ENCODE measurements around the gene DUSP23.

- TF ChIP-seq SMAD4 (CRISPR knock-in tag; IDR thresholded peaks at IDR 0.05): no peak
- no peak for TF ChIP-seq MAX (CRISPR knock-in tag; IDR thresholded peaks at IDR 0.05)
- TF ChIP-seq, protein P1, sequence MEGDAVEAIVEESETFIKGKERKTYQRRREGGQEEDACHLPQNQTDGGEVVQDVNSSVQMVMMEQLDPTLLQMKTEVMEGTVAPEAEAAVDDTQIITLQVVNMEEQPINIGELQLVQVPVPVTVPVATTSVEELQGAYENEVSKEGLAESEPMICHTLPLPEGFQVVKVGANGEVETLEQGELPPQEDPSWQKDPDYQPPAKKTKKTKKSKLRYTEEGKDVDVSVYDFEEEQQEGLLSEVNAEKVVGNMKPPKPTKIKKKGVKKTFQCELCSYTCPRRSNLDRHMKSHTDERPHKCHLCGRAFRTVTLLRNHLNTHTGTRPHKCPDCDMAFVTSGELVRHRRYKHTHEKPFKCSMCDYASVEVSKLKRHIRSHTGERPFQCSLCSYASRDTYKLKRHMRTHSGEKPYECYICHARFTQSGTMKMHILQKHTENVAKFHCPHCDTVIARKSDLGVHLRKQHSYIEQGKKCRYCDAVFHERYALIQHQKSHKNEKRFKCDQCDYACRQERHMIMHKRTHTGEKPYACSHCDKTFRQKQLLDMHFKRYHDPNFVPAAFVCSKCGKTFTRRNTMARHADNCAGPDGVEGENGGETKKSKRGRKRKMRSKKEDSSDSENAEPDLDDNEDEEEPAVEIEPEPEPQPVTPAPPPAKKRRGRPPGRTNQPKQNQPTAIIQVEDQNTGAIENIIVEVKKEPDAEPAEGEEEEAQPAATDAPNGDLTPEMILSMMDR (IDR thresholded peaks at IDR 0.05): no peak
- TF ChIP-seq TP53 (CRISPR knock-in tag; IDR thresholded peaks at IDR 0.05): no peak
- TF ChIP-seq, protein P2, sequence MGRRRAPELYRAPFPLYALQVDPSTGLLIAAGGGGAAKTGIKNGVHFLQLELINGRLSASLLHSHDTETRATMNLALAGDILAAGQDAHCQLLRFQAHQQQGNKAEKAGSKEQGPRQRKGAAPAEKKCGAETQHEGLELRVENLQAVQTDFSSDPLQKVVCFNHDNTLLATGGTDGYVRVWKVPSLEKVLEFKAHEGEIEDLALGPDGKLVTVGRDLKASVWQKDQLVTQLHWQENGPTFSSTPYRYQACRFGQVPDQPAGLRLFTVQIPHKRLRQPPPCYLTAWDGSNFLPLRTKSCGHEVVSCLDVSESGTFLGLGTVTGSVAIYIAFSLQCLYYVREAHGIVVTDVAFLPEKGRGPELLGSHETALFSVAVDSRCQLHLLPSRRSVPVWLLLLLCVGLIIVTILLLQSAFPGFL (CRISPR knock-in tag; IDR thresholded peaks at IDR 0.05; ENCODE audit: borderline replicate concordance): no peak
- TF ChIP-seq ETV6 (CRISPR knock-in tag; IDR thresholded peaks at IDR 0.05): no peak
- no peak for TF ChIP-seq FOXJ3 (CRISPR knock-in tag; IDR thresholded peaks at IDR 0.05; ENCODE audit: borderline replicate concordance)
- TF ChIP-seq TEAD4 (CRISPR knock-in tag; IDR thresholded peaks at IDR 0.05): no peak
- TF ChIP-seq HMGXB4 (CRISPR knock-in tag; IDR thresholded peaks at IDR 0.05): no peak
- TF ChIP-seq, protein P3, sequence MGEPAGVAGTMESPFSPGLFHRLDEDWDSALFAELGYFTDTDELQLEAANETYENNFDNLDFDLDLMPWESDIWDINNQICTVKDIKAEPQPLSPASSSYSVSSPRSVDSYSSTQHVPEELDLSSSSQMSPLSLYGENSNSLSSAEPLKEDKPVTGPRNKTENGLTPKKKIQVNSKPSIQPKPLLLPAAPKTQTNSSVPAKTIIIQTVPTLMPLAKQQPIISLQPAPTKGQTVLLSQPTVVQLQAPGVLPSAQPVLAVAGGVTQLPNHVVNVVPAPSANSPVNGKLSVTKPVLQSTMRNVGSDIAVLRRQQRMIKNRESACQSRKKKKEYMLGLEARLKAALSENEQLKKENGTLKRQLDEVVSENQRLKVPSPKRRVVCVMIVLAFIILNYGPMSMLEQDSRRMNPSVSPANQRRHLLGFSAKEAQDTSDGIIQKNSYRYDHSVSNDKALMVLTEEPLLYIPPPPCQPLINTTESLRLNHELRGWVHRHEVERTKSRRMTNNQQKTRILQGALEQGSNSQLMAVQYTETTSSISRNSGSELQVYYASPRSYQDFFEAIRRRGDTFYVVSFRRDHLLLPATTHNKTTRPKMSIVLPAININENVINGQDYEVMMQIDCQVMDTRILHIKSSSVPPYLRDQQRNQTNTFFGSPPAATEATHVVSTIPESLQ (CRISPR knock-in tag; IDR thresholded peaks at IDR 0.05): no peak
- TF ChIP-seq, protein P4, sequence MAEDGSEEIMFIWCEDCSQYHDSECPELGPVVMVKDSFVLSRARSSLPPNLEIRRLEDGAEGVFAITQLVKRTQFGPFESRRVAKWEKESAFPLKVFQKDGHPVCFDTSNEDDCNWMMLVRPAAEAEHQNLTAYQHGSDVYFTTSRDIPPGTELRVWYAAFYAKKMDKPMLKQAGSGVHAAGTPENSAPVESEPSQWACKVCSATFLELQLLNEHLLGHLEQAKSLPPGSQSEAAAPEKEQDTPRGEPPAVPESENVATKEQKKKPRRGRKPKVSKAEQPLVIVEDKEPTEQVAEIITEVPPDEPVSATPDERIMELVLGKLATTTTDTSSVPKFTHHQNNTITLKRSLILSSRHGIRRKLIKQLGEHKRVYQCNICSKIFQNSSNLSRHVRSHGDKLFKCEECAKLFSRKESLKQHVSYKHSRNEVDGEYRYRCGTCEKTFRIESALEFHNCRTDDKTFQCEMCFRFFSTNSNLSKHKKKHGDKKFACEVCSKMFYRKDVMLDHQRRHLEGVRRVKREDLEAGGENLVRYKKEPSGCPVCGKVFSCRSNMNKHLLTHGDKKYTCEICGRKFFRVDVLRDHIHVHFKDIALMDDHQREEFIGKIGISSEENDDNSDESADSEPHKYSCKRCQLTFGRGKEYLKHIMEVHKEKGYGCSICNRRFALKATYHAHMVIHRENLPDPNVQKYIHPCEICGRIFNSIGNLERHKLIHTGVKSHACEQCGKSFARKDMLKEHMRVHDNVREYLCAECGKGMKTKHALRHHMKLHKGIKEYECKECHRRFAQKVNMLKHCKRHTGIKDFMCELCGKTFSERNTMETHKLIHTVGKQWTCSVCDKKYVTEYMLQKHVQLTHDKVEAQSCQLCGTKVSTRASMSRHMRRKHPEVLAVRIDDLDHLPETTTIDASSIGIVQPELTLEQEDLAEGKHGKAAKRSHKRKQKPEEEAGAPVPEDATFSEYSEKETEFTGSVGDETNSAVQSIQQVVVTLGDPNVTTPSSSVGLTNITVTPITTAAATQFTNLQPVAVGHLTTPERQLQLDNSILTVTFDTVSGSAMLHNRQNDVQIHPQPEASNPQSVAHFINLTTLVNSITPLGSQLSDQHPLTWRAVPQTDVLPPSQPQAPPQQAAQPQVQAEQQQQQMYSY (CRISPR knock-in tag; IDR thresholded peaks at IDR 0.05): no peak
- TF ChIP-seq, protein P5, sequence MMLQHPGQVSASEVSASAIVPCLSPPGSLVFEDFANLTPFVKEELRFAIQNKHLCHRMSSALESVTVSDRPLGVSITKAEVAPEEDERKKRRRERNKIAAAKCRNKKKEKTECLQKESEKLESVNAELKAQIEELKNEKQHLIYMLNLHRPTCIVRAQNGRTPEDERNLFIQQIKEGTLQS (CRISPR knock-in tag; conservative IDR thresholded peaks at IDR 0.05): no peak
- TF ChIP-seq RELA (CRISPR knock-in tag; IDR thresholded peaks at IDR 0.05; ENCODE audit: borderline replicate concordance): no peak
- no peak for TF ChIP-seq NR2C2 (CRISPR knock-in tag; IDR thresholded peaks at IDR 0.05)
Measured at GRCh38 chr1:159779403-159779851, 1.3 kb upstream of the DUSP23 start.

Data from WTC11 (cell line).